PC-9 (cell line): ENCODE results near the gene DELE1. TPM values are rescaled to one million over a fixed set of nuclear protein-coding genes. Genes with fewer than 3 reads are reported as not detected.

Experiments
- BruUV-seq: library from RNA; stranded (reverse); fragments of 400-500 nt; replicated peaks from 2 replicates; lab custom pipeline; 2021; lab: Mats Ljungman, UMichigan
- CTCF ChIA-PET: fragments of 300-600 bp; sonication (Branson Sonifier 250); formaldehyde crosslinking; loops from one replicate; lab custom pipeline; 2022; ENCODE audit warnings: antibody characterized with exemption; lab: Charles Lee
- POLR2A ChIA-PET: fragments of 300-600 bp; sonication (Branson Sonifier 250); formaldehyde crosslinking; loops from one replicate; lab custom pipeline; 2022; ENCODE audit warnings: antibody characterized with exemption; ENCODE audit not compliant: unreplicated experiment; lab: Charles Lee
- DNase-seq, 2 experiments: peaks; one replicate each; pipeline versions ENCODE4 v3.0.0 to v3.0.0-alpha.2; 2015 to 2022; ENCODE audit warnings: mixed read lengths in 1 of 2
- H2AFZ ChIP-seq: fragments of 200-600 bp; sonication (generic); 2 replicates; pipeline ENCODE4 v1.8.1; 2017; ENCODE audit warnings: antibody characterized with exemption
- H3F3A ChIP-seq: fragments of 200-600 bp; sonication (generic); 2 replicates; pipeline ENCODE4 v1.8.1; 2017; ENCODE audit warnings: antibody characterized with exemption, mild to moderate bottlenecking, low read depth; ENCODE audit not compliant: insufficient read depth
- H3K27ac ChIP-seq: fragments of 200-600 bp; sonication (generic); 2 replicates; pipeline ENCODE4 v1.6.1; 2016; ENCODE audit warnings: mixed run types
- H3K27me3 ChIP-seq: fragments of 200-600 bp; sonication (generic); 2 replicates; pipeline ENCODE4 v1.6.1; 2016; ENCODE audit warnings: low read depth, mixed run types; ENCODE audit not compliant: insufficient read depth
- H3K36me3 ChIP-seq: fragments of 200-600 bp; sonication (generic); 2 replicates; pipeline ENCODE4 v1.6.1; 2016; ENCODE audit warnings: low read depth, mixed run types
- H3K4me1 ChIP-seq: fragments of 200-600 bp; sonication (generic); replicated peaks from 2 replicates; pipeline ENCODE4 v1.6.1; 2016; ENCODE audit warnings: mixed run types; ENCODE audit not compliant: insufficient read depth
- H3K4me2 ChIP-seq: fragments of 200-600 bp; sonication (generic); 2 replicates; pipeline ENCODE4 v1.6.1; 2017; ENCODE audit warnings: mixed run types
- H3K4me3 ChIP-seq: fragments of 200-600 bp; sonication (generic); 2 replicates; pipeline ENCODE4 v1.6.1; 2016; ENCODE audit warnings: mixed run types
- H3K79me2 ChIP-seq: fragments of 200-600 bp; sonication (generic); 2 replicates; pipeline ENCODE4 v1.6.1; 2017; ENCODE audit warnings: low read depth, mixed run types
- H3K9me2 ChIP-seq: fragments of 200-600 bp; sonication (generic); 2 replicates; pipeline ENCODE4 v1.8.1; 2017; ENCODE audit warnings: mild to moderate bottlenecking; ENCODE audit not compliant: insufficient read depth
- H3K9me3 ChIP-seq: fragments of 200-600 bp; sonication (generic); 2 replicates; pipeline ENCODE4 v1.8.1; 2016; ENCODE audit warnings: low read depth; ENCODE audit not compliant: insufficient read depth
- H4K20me1 ChIP-seq: fragments of 200-600 bp; sonication (generic); 2 replicates; pipeline ENCODE4 v1.8.1; 2017; ENCODE audit not compliant: insufficient read depth
- EZH2 ChIP-seq: fragments of 200-600 bp; sonication (generic); IDR thresholded peaks from 2 replicates; pipeline ENCODE4 v1.8.0; 2017; ENCODE audit warnings: antibody characterized with exemption, low read depth
- intact Hi-C: fragments of 100-400 bp; cut with micrococcal nuclease; formaldehyde crosslinking; loops from one replicate; pipeline ENCODE4 v1.10.0; 2022; ENCODE audit not compliant: unreplicated experiment
- total RNA-seq: library from RNA; stranded (reverse); gene quantifications from 2 replicates; pipeline ENCODE4 v1.2.3, GENCODE V29; 2021
- TF ChIP-seq, protein P1 (sequence below): fragments of 200-600 bp; sonication (generic); conservative IDR thresholded peaks from 2 replicates; pipeline ENCODE4 v1.6.1; 2017; ENCODE audit warnings: mixed run types, antibody characterized with exemption, mild to moderate bottlenecking, moderate library complexity

Gene DELE1
- total RNA-seq, 1 experiment from 2014 or later = 80.8 TPM

DNA sequence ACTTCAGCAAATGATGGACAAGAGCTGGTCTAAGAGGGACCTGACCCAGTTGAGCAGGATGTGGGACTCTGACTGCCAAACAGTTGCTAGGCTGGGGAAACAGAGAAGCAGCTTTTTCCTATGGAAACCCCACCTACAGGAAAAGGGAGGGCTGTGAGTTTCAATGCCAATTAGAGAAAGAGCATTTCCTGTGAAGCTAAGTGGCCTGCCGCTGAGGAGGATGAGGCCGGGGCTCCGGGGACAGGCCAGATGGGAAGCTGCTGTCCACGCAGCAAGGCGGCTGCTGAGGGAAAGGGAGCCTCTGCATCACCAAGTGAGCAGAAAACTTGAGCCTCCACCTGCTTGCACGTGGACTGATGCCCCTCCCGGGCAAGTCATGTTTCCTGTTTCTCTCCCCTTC, 34.4 kb downstream of the DELE1 start, which contains the start of gene PCDH12:
Gene PCDH12, minus strand, starts transcription at position 90 of the 400 bp plus-strand sequence. CDS start 351 bp downstream, outside the sequence.
- BruUV-seq = no TSS peak
- ChIA-PET POLR2A (interaction anchor here (0.5 kb wide), 1 partner anchor 52 kb away, joined by 4 read pairs; no protein-coding TSS in a partner anchor), CTCF (interaction anchor here (0.5 to 0.7 kb wide), 2 partner anchors 17 to 64 kb away, joined by 3 read pairs; no protein-coding TSS in a partner anchor)

DNA sequence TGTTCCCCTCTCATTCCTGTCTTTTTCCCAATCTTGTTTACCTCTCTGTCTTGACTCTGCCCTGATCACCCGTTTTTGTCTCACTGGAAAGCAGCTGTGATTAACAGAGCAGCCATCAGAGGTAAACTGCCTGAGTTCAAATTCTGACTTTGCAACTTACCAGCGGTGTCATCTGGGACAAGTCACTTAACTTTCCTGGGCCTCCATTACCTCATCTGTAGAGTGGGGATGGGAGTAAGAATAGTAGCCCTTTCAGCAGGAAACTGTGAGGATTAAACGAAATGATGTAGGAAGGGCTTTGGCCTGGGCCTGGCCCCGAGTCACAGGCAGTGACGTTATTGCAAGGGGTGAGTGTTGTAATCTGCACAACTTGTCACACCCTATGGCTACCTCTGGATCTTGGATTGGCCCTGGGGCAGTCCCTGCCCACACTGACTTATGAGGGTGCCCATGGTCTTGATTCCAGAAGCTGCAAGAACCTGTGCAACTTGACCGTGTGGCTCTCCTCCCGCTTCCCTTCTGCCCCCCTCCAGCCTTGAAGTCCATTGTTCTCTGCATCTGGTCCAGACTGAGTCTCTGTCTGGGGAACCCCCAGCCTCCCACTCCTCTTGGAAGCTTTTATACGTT, 35.0 kb downstream of the DELE1 start:
- Histone ChIP-seq H3K36me3 (no peaks in the 10 kb centered on the region), H3F3A (no peaks in the 10 kb centered on the region; the same call in 1 of the 2 replicates), H3K9me3 (no peaks in the 10 kb centered on the region), H4K20me1 (no peaks in the 10 kb centered on the region), H3K9me2 (no peaks in the 10 kb centered on the region), H3K27ac (no peak overlapping the region), H3K4me1 (peaks cover 11% of the 10 kb centered on the region), H3K4me3 (no peak overlapping the region), H2AFZ (no peak overlapping the region), H3K79me2 (no peaks in the 10 kb centered on the region), H3K4me2 (no peak overlapping the region), H3K27me3 (no peaks in the 10 kb centered on the region)
- no peak for TF ChIP-seq EZH2
- TF ChIP-seq, protein P1, sequence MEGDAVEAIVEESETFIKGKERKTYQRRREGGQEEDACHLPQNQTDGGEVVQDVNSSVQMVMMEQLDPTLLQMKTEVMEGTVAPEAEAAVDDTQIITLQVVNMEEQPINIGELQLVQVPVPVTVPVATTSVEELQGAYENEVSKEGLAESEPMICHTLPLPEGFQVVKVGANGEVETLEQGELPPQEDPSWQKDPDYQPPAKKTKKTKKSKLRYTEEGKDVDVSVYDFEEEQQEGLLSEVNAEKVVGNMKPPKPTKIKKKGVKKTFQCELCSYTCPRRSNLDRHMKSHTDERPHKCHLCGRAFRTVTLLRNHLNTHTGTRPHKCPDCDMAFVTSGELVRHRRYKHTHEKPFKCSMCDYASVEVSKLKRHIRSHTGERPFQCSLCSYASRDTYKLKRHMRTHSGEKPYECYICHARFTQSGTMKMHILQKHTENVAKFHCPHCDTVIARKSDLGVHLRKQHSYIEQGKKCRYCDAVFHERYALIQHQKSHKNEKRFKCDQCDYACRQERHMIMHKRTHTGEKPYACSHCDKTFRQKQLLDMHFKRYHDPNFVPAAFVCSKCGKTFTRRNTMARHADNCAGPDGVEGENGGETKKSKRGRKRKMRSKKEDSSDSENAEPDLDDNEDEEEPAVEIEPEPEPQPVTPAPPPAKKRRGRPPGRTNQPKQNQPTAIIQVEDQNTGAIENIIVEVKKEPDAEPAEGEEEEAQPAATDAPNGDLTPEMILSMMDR = no peak
- POLR2A ChIA-PET = interaction anchor here (0.5 kb wide), 1 partner anchor 52 kb away, joined by 4 read pairs; no protein-coding TSS in a partner anchor
- intact Hi-C loops = no loop called here
- DNase-seq = peak; percentile 15 to 65
- CTCF ChIA-PET = interaction anchor here (0.6 to 1.6 kb wide), 2 partner anchors 201 to 441 kb away, joined by 12 to 20 read pairs; no protein-coding TSS in a partner anchor
- no TSS peak for BruUV-seq

More for the DNA sequence above, 34.4 kb downstream of the DELE1 start, which contains the start of gene PCDH12:
- no peaks in the 10 kb centered on the region for H3K36me3 ChIP-seq
- DNase-seq = no peak
- intact Hi-C loops = no loop called here
- no peaks in the 10 kb centered on the region for H4K20me1 ChIP-seq
- peaks cover 11% of the 10 kb centered on the region for H3K4me1 ChIP-seq
- no peak within 1 kb of the TSS for H3K4me2 ChIP-seq
- H3K4me3 ChIP-seq = no peak within 1 kb of the TSS
- H3K27ac ChIP-seq = no peak within 1 kb of the TSS
- no peaks in the 10 kb centered on the region for H3K9me2 ChIP-seq
- no peak within 1 kb of the TSS for H2AFZ ChIP-seq
- no peak for TF ChIP-seq EZH2
- TF ChIP-seq, protein P1 = no peak
- no peaks in the 10 kb centered on the region for H3K27me3 ChIP-seq
- H3K79me2 ChIP-seq = no peaks in the 10 kb centered on the region
- no peaks in the 10 kb centered on the region; the same call in 1 of the 2 replicates for H3F3A ChIP-seq
- H3K9me3 ChIP-seq = no peaks in the 10 kb centered on the region

DNA sequence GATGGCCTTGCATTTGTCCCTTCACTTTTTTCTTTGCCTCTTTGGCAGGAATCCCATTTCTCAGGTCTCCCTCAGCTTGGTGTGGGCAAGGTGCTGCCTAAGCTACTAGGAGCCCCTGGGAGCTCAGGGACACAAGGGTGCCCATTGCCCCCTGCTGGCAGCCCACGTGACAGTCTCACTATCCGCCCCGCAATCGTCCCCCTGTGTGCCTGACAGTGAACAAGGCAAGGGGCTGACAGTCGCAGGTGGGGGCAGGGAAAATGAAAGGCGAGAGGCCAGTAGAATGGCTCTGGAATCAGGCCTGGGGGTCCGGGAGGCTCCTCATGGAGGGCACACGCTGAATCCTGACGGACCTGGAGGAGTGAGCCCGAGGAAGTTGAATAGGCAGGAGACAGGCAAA, 36.3 kb downstream of the DELE1 start:
- intact Hi-C loops = loop anchor here (1.0 to 10.0 kb wide), 8 partner anchors 71 to 365 kb away; no protein-coding TSS in a partner anchor
- ChIA-PET POLR2A (no interaction called here), CTCF (interaction anchor here (0.6 to 2.3 kb wide), 9 partner anchors 9 to 955 kb away, joined by 3 to 26 read pairs (median 3); partner anchors contain the start of genes DELE1 and RNF14)
- Histone ChIP-seq H3K27me3 (no peaks in the 10 kb centered on the region), H3K9me2 (no peaks in the 10 kb centered on the region), H3K9me3 (no peaks in the 10 kb centered on the region), H4K20me1 (no peaks in the 10 kb centered on the region), H3K4me2 (no peak overlapping the region), H3K79me2 (no peaks in the 10 kb centered on the region), H3K36me3 (no peaks in the 10 kb centered on the region), H3K4me3 (no peak overlapping the region), H3K27ac (no peak overlapping the region), H3F3A (no peaks in the 10 kb centered on the region; the same call in 1 of the 2 replicates), H3K4me1 (peaks cover 11% of the 10 kb centered on the region), H2AFZ (no peak overlapping the region)
- no peak for TF ChIP-seq EZH2
- TF ChIP-seq, protein P1 = no peak
- no TSS peak for BruUV-seq
- DNase-seq = no peak
